ENCODE data around the gene SETD1B. TPM values are rescaled to one million over a fixed set of nuclear protein-coding genes. Genes with fewer than 3 reads are reported as not detected.
A peak's percentile ranks its signal among the peaks of the same experiment; 100 is the strongest.

SETD1B gene
- total and polyA plus RNA-seq, 2 donors (not counting 3 experiments of a cell fraction or from before 2014, with no cell fraction given) = 2.6 to 27.0 TPM

DNA sequence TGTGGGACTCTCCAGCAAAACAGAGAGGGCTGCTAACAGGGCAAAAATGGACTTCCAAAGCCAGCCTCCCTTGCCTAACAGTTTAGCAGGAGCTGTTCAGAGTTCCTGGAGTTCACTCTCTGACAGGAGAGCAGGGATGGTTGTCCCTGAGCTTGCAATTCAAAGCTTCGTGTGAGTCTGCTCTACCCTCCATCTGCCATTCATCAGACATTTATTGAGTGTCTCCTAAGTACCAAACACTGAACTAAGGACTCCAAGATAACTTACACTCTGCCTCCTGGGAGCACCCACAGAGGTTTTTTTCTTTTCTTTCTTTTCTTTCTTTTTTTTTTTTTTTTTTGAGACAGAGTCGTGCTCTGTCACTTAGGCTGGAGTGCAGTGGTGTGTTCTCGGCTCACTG, 39.0 kb upstream of the SETD1B start:
- TF ChIP-seq MYC (IDR thresholded peaks at IDR 0.05; ENCODE audit: low read depth, low read length) (no peak), POLR2AphosphoS5 (IDR thresholded peaks at IDR 0.05; ENCODE audit: insufficient read depth, low read depth, low read length) (no peak), GATA2 (IDR thresholded peaks at IDR 0.05; ENCODE audit: insufficient read depth, insufficient read length, low read depth, low read length) (no peak)
- POLR2A ChIA-PET = no interaction called here
- intact Hi-C loops (cut with micrococcal nuclease) = no loop called here

DNA sequence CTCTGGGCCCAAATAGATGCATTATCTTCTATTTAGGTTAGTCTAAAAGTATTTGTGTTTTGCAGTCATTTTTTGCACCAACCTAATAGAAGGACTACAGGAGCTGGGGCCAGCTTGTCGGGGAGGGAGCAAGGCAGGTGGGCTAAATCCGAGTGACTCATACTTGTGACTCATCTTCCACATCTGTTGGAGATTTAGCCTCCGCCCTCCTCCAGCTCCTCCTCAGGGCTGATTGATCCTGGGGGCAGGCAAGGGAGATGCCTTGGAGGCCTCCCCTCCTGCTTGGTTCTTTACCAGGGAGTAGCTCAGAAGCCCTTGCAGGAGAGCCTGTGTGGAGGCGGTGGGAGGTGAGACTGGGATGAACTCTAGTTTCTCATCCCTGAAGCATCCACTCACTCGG, 38.2 kb upstream of the SETD1B start:
- no peaks in the 10 kb centered on the region for H3K9me1 ChIP-seq (replicated peaks; ENCODE audit: control insufficient read depth, extremely low read depth, insufficient read depth, low read length)
- no peak overlapping the region for H3K4me2 ChIP-seq (ENCODE audit: insufficient read depth, low read length)
- H3K9me3 ChIP-seq (replicated peaks; ENCODE audit: control insufficient read depth, insufficient read depth, low read length) = no peaks in the 10 kb centered on the region
- H3K27ac ChIP-seq (ENCODE audit: insufficient read depth, low read depth, low read length) = no peak overlapping the region
- TF ChIP-seq JUN (IDR thresholded peaks at IDR 0.05; ENCODE audit: borderline replicate concordance, insufficient read depth, insufficient read length, low read depth) (peak; percentile 62), GATA2 (IDR thresholded peaks at IDR 0.05; ENCODE audit: insufficient read depth, insufficient read length, low read depth, low read length) (no peak)
- H3K79me2 ChIP-seq (ENCODE audit: control insufficient read depth, insufficient read depth, low read length) = no peaks in the 10 kb centered on the region
- ChIA-PET POLR2A (no interaction called here), CTCF (interaction anchor here (1.2 to 4.3 kb wide), 5 partner anchors 9 to 213 kb away, joined by 3 to 22 read pairs (median 5); partner anchors contain the start of genes RHOF and TMEM120B)
- H3K9ac ChIP-seq (replicated peaks; ENCODE audit: extremely low read depth, insufficient read depth, low read length) = no peak overlapping the region
- H4K20me1 ChIP-seq (replicated peaks; ENCODE audit: control insufficient read depth, extremely low read depth, insufficient read depth, low read length) = no peaks in the 10 kb centered on the region
- FAIRE-seq (peak; percentile 73), DNase-seq (ENCODE audit: low read depth, low spot score) (no peak)
- H3K27me3 ChIP-seq (ENCODE audit: control insufficient read depth in 2 of 2, insufficient read depth in 2 of 2, low read length in 2 of 2) = no peaks in the 10 kb centered on the region
- H2AFZ ChIP-seq (ENCODE audit: low read depth, low read length) = no peak overlapping the region
- dilution Hi-C loops (cut with MboI; ENCODE audit: extremely low pct_ligation_motif_present, low sequenced_read_pairs) = no loop called here
- no TSS peak for BruUV-seq (replicated peaks)
- no peak overlapping the region for H3K4me3 ChIP-seq (replicated peaks in 1 of 3; ENCODE audit: insufficient read depth in 1 of 3, low read depth in 1 of 3, low read length in 3 of 3)
- no peaks in the 10 kb centered on the region for H3K4me1 ChIP-seq (ENCODE audit: control insufficient read depth, extremely low read depth, insufficient read depth, low read length)
- no peaks in the 10 kb centered on the region for H3K36me3 ChIP-seq (ENCODE audit: control insufficient read depth in 2 of 2, extremely low read depth in 1 of 2, insufficient read depth in 2 of 2, low read length in 2 of 2)
- intact Hi-C loops (cut with micrococcal nuclease) = no loop called here

More for the DNA sequence above, 39.0 kb upstream of the SETD1B start:
- Histone ChIP-seq H3K4me3 (replicated peaks in 1 of 3; ENCODE audit: insufficient read depth in 1 of 3, low read depth in 1 of 3, low read length in 3 of 3) (no peak overlapping the region), H3K27ac (ENCODE audit: insufficient read depth, low read depth, low read length) (no peak overlapping the region), H2AFZ (ENCODE audit: low read depth, low read length) (no peak overlapping the region), H3K9me3 (replicated peaks; ENCODE audit: control insufficient read depth, insufficient read depth, low read length) (no peaks in the 10 kb centered on the region), H3K9ac (replicated peaks; ENCODE audit: extremely low read depth, insufficient read depth, low read length) (no peak overlapping the region), H3K9me1 (replicated peaks; ENCODE audit: control insufficient read depth, extremely low read depth, insufficient read depth, low read length) (no peaks in the 10 kb centered on the region), H3K4me2 (ENCODE audit: insufficient read depth, low read length) (no peak overlapping the region), H3K79me2 (ENCODE audit: control insufficient read depth, insufficient read depth, low read length) (no peaks in the 10 kb centered on the region), H4K20me1 (replicated peaks; ENCODE audit: control insufficient read depth, extremely low read depth, insufficient read depth, low read length) (no peaks in the 10 kb centered on the region), H3K27me3 (ENCODE audit: control insufficient read depth in 2 of 2, insufficient read depth in 2 of 2, low read length in 2 of 2) (no peaks in the 10 kb centered on the region), H3K4me1 (ENCODE audit: control insufficient read depth, extremely low read depth, insufficient read depth, low read length) (no peaks in the 10 kb centered on the region), H3K36me3 (ENCODE audit: control insufficient read depth in 2 of 2, extremely low read depth in 1 of 2, insufficient read depth in 2 of 2, low read length in 2 of 2) (no peaks in the 10 kb centered on the region)
- dilution Hi-C loops (cut with MboI; ENCODE audit: extremely low pct_ligation_motif_present, low sequenced_read_pairs) = no loop called here
- DNase-seq (ENCODE audit: low read depth, low spot score) (no peak), FAIRE-seq (no peak)
- no TSS peak for BruUV-seq (replicated peaks)
- CTCF ChIA-PET = interaction anchor here (1.1 to 4.3 kb wide), 5 partner anchors 12 to 212 kb away, joined by 3 to 22 read pairs (median 5); partner anchors contain the start of genes RHOF and TMEM120B

All from endothelial cell of umbilical vein (primary cell).